Measurements from ENCODE around the gene FOXK1.

DNA sequence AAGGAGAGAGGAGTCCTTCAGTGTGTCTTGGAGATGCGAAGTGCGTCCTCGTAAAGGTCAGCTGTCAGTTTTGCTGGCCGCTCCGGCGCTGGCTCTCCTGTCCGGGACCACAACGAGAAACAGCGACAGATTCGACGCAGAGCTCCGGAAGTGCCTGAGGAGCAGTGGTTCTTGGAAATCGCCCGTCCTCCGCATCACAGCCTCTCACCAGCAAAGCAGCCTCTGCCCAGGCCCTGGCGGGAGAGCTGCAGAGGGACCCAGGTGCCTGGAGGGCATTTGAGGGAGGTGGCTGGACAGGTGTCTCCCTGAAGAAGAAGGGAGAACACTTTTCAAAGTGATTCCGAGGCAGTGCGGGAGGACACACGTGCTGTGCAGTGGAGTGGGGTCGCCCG is 81.7 kb downstream of the FOXK1 start:
- TF ChIP-seq, protein P1, sequence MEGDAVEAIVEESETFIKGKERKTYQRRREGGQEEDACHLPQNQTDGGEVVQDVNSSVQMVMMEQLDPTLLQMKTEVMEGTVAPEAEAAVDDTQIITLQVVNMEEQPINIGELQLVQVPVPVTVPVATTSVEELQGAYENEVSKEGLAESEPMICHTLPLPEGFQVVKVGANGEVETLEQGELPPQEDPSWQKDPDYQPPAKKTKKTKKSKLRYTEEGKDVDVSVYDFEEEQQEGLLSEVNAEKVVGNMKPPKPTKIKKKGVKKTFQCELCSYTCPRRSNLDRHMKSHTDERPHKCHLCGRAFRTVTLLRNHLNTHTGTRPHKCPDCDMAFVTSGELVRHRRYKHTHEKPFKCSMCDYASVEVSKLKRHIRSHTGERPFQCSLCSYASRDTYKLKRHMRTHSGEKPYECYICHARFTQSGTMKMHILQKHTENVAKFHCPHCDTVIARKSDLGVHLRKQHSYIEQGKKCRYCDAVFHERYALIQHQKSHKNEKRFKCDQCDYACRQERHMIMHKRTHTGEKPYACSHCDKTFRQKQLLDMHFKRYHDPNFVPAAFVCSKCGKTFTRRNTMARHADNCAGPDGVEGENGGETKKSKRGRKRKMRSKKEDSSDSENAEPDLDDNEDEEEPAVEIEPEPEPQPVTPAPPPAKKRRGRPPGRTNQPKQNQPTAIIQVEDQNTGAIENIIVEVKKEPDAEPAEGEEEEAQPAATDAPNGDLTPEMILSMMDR (IDR thresholded peaks at IDR 0.05; ENCODE audit: insufficient read depth, low read depth, low read length): no peak
- no peak for TF ChIP-seq EZH2 (IDR thresholded peaks at IDR 0.05; ENCODE audit: insufficient read depth, low read length)
